HG03135 (cell line): ENCODE results near the gene DPH3.
A peak's percentile ranks its signal among the peaks of the same experiment; 100 is the strongest.

Experiments used
- ATAC-seq: cut with Tn5 transposase; IDR thresholded peaks from one replicate; pipeline ENCODE4 v1.9.1; 2021; ENCODE audit warnings: mild to moderate bottlenecking, moderate library complexity; ENCODE audit not compliant: unreplicated experiment

DPH3 gene

GRCh38 chr3:16294844-16295243 lies 30.1 kb upstream of the DPH3 start:
- no peak for ATAC-seq

GRCh38 chr3:16290827-16291196 lies 26.1 kb upstream of the DPH3 start:
- no peak for ATAC-seq

- ATAC-seq = no peak
These were observed 25.5 kb upstream of the DPH3 start for GRCh38 chr3:16290007-16290826.

GRCh38 chr3:16289144-16289889 lies 24.6 kb upstream of the DPH3 start:
- ATAC-seq = no peak

- no peak for ATAC-seq
These were observed 23.9 kb upstream of the DPH3 start for GRCh38 chr3:16288664-16289063.

- ATAC-seq = no peak
These were observed 22.2 kb upstream of the DPH3 start for GRCh38 chr3:16286751-16287543.

GRCh38 chr3:16286161-16286560 lies 21.4 kb upstream of the DPH3 start:
- ATAC-seq = peak; percentile 79

GRCh38 chr3:16284633-16285032 lies 19.9 kb upstream of the DPH3 start:
- ATAC-seq = no peak

- ATAC-seq = no peak
These were observed 15.9 kb upstream of the DPH3 start for GRCh38 chr3:16280671-16281070.

GRCh38 chr3:16279010-16279801 lies 14.5 kb upstream of the DPH3 start:
- ATAC-seq = no peak

GRCh38 chr3:16277471-16277870 lies 12.7 kb upstream of the DPH3 start:
- ATAC-seq = no peak

GRCh38 chr3:16273867-16274266 lies 9.1 kb upstream of the DPH3 start:
- ATAC-seq = no peak

- no peak for ATAC-seq
These were observed 7.8 kb upstream of the DPH3 start for GRCh38 chr3:16272588-16272987.

GRCh38 chr3:16270855-16271254 lies 6.1 kb upstream of the DPH3 start:
- no peak for ATAC-seq

GRCh38 chr3:16266714-16267113 lies 2.0 kb upstream of the DPH3 start:
- no peak for ATAC-seq

- ATAC-seq = no peak
These were observed 678 bp upstream of the DPH3 start for GRCh38 chr3:16265455-16265786.

GRCh38 chr3:16264174-16264707 lies 502 bp downstream of the DPH3 start:
- peak; percentile 1 for ATAC-seq

- no peak for ATAC-seq
These were observed 2.6 kb downstream of the DPH3 start for GRCh38 chr3:16262174-16262573.

GRCh38 chr3:16260046-16260445 lies 4.7 kb downstream of the DPH3 start:
- no peak for ATAC-seq

GRCh38 chr3:16258866-16259265 lies 5.9 kb downstream of the DPH3 start:
- no peak for ATAC-seq

GRCh38 chr3:16258177-16258576 lies 6.6 kb downstream of the DPH3 start:
- ATAC-seq = no peak
